Natural killer cell (primary cell): ENCODE measurements around the gene BORCS5. TPM values are rescaled to one million over a fixed set of nuclear protein-coding genes. Genes with fewer than 3 reads are reported as not detected.
A peak's percentile ranks its signal among the peaks of the same experiment; 100 is the strongest.

Experiments used
- ATAC-seq, 3 donors: fragments of 150-1000 bp in 2 of 3; fragments of 200-7000 bp in 1 of 3; cut with Tn5 transposase; 1 replicate in 1 of 3; 2 replicates in 2 of 3; pipeline ENCODE4 v1.10.0; 2021; ENCODE audit warnings: mild to moderate bottlenecking in 2 of 3, moderate library complexity in 2 of 3
- DNase-seq, 2 donors: peaks; one replicate each; pipeline versions ENCODE4 v3.0.0 to v3.0.0-alpha.2; 2013 to 2021; ENCODE audit warnings: mixed read lengths in 1 of 2
- H3K27ac ChIP-seq: one replicate; pipeline ENCODE4 v1.5.1; 2013; ENCODE audit warnings: mild to moderate bottlenecking, low read length
- H3K27me3 ChIP-seq: one replicate; pipeline ENCODE4 v1.6.1; 2013; ENCODE audit warnings: low read length; ENCODE audit not compliant: control insufficient read depth, insufficient read depth
- H3K36me3 ChIP-seq: one replicate; pipeline ENCODE4 v1.6.1; 2013; ENCODE audit warnings: low read length; ENCODE audit not compliant: control insufficient read depth, insufficient read depth
- H3K4me1 ChIP-seq: one replicate; pipeline ENCODE4 v1.6.1; 2013; ENCODE audit warnings: low read length; ENCODE audit not compliant: control insufficient read depth, insufficient read depth
- H3K4me3 ChIP-seq: one replicate; pipeline ENCODE4 v1.5.1; 2013; ENCODE audit warnings: low read length
- H3K9me3 ChIP-seq: one replicate; pipeline ENCODE4 v1.6.1; 2013; ENCODE audit warnings: low read length; ENCODE audit not compliant: control insufficient read depth, insufficient read depth
- H3K27ac Mint-ChIP-seq, 2 donors: one replicate each; pipeline ENCODE4 v1.8.0; 2022; ENCODE audit warnings: mild to moderate bottlenecking in 2 of 2, mixed read lengths in 2 of 2, moderate library complexity in 1 of 2
- H3K27me3 Mint-ChIP-seq, 2 donors: one replicate each; pipeline ENCODE4 v1.8.0; 2022; ENCODE audit warnings: low read depth in 2 of 2, mixed read lengths in 2 of 2
- H3K36me3 Mint-ChIP-seq: one replicate; pipeline ENCODE4 v1.8.0; 2022; ENCODE audit warnings: mixed read lengths
- H3K4me1 Mint-ChIP-seq, 2 donors: one replicate each; pipeline ENCODE4 v1.8.0; 2022; ENCODE audit warnings: mixed read lengths in 2 of 2
- H3K4me3 Mint-ChIP-seq: one replicate; pipeline ENCODE4 v1.8.0; 2022; ENCODE audit warnings: mild to moderate bottlenecking, moderate library complexity, mixed read lengths
- H3K9me3 Mint-ChIP-seq, 2 donors: one replicate each; pipeline ENCODE4 v1.8.0; 2022; ENCODE audit warnings: mixed read lengths in 2 of 2
- WGBS: methylation state at CpG from one replicate; pipeline ENCODE4 v1.1.7; 2013; ENCODE audit warnings: missing lambda C conversion rate; ENCODE audit not compliant: insufficient coverage; 5-methylcytosine and 5-hydroxymethylcytosine counted together
- intact Hi-C: fragments of 100-400 bp; cut with micrococcal nuclease; formaldehyde crosslinking; loops from one replicate; pipeline ENCODE4 v1.14.2; 2022
- total RNA-seq, 4 donors: library from RNA; stranded (reverse); fragments of 120-200 nt in 1 of 4; gene quantifications; one replicate each; pipeline versions ENCODE4 v1.2.3 to v1.2.4, GENCODE V29; 2013 to 2022
- TF ChIP-seq, protein P1 (sequence below): fragments of 200-600 bp; IDR thresholded peaks from one replicate; pipeline ENCODE4 v1.8.0; 2022; ENCODE audit warnings: antibody characterized with exemption

Gene BORCS5
- total RNA-seq, 3 donors from 2014 or later (not counting 1 experiment from before 2014, with no cell fraction given): 28.5 to 32.8 (median 29.2) TPM

DNA sequence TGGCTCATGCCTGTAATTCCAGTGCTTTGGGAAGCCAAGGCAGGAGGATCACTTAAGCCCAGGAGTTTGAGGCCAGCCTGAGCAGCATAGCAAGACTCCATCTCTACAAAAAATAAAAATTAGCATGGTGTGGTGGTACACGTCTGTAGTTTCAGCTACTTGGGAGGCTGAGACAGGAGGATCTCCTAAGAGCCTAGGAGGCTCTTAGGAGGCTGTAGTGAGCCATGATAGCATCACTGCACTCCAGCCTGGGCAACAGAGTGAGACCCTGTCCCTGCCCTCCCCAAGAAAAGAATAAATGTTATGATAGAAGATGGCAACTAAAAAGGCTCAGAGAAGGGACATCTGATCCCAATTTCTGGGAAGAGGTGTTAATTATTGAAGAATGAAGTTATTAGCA, 3.6 kb upstream of the BORCS5 start:
- Histone ChIP-seq H3K27ac (no peak overlapping the region), H3K36me3 (no peaks in the 10 kb centered on the region), H3K9me3 (no peaks in the 10 kb centered on the region), H3K4me1 (peaks cover 24% of the 10 kb centered on the region), H3K4me3 (no peak overlapping the region), H3K27me3 (no peaks in the 10 kb centered on the region)
- H3K4me1 Mint-ChIP-seq: peaks cover 25 to 37% of the 10 kb centered on the region in 2 donors
- 91% methylated on average over 1 of the region's 1 CpG for WGBS
- ATAC-seq: no peak
- TF ChIP-seq, protein P1, sequence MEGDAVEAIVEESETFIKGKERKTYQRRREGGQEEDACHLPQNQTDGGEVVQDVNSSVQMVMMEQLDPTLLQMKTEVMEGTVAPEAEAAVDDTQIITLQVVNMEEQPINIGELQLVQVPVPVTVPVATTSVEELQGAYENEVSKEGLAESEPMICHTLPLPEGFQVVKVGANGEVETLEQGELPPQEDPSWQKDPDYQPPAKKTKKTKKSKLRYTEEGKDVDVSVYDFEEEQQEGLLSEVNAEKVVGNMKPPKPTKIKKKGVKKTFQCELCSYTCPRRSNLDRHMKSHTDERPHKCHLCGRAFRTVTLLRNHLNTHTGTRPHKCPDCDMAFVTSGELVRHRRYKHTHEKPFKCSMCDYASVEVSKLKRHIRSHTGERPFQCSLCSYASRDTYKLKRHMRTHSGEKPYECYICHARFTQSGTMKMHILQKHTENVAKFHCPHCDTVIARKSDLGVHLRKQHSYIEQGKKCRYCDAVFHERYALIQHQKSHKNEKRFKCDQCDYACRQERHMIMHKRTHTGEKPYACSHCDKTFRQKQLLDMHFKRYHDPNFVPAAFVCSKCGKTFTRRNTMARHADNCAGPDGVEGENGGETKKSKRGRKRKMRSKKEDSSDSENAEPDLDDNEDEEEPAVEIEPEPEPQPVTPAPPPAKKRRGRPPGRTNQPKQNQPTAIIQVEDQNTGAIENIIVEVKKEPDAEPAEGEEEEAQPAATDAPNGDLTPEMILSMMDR: no peak
- H3K36me3 Mint-ChIP-seq: no peaks in the 10 kb centered on the region
- no peaks in the 10 kb centered on the region for H3K27me3 Mint-ChIP-seq
- no peak overlapping the region for H3K4me3 Mint-ChIP-seq
- DNase-seq: no peak
- no peak overlapping the region for H3K27ac Mint-ChIP-seq
- no peaks in the 10 kb centered on the region for H3K9me3 Mint-ChIP-seq
- intact Hi-C loops: loop anchor here (10.0 kb wide), 1 partner anchor 652 kb away; the partner anchor contains the start of gene HEBP1

DNA sequence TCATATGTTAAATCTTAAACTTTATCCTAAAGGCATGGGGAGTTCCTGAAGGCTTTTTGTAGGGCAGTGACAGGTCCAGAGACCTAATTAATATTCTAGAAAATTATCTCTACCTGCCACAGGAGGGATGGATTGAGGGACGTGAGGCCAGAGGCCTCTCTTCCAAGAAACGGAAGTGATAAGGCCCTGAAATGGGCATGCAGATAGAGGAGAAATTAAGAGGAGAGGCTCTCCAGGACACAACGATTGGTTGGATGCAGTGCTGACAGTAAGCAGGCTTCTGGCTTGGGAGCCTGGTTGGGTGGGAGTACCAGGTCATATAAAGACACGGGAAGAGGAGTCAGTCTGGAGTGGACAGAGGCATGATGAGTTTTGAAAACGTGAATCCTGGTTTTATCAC, 3.1 kb upstream of the BORCS5 start:
- Mint-ChIP-seq H3K9me3 (no peaks in the 10 kb centered on the region), H3K27me3 (no peaks in the 10 kb centered on the region), H3K4me1 (peaks cover 30 to 40% of the 10 kb centered on the region in 2 donors), H3K36me3 (no peaks in the 10 kb centered on the region), H3K4me3 (no peak overlapping the region), H3K27ac (no peak overlapping the region)
- TF ChIP-seq, protein P1: no peak
- ATAC-seq (no peak), DNase-seq (no peak)
- Histone ChIP-seq H3K27ac (no peak overlapping the region), H3K27me3 (no peaks in the 10 kb centered on the region), H3K9me3 (no peaks in the 10 kb centered on the region), H3K36me3 (no peaks in the 10 kb centered on the region), H3K4me1 (peaks cover 25% of the 10 kb centered on the region), H3K4me3 (no peak overlapping the region)
- intact Hi-C loops: loop anchor here (10.0 kb wide), 1 partner anchor 651 kb away; the partner anchor contains the start of gene HEBP1
- WGBS: 95% methylated on average over 4 of the region's 5 CpGs

DNA sequence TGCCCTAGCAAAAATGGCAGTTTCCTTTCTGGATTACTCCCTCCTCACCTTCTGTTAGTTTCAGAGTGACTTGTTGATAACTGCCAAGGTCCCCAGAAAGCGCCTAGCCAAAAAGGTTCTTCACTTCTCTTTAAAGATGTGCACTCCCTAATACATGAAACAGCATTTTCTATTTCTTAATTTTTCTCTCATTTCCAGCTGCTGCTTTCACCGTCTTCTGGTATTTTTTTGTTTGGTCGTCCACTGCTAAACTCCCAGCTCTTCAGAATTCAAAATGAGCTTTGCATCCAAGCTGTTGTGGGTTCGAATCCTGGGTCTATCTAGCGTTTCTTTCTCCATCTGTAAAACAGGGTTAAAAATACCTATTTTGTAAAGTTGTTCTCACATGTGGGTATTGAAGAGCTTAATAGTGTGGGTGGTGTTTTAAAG, 397 bp upstream of the BORCS5 start:
- H3K9me3 ChIP-seq: no peaks in the 10 kb centered on the region
- TF ChIP-seq, protein P1: no peak
- no peaks in the 10 kb centered on the region for H3K27me3 ChIP-seq
- no peaks in the 10 kb centered on the region for H3K36me3 Mint-ChIP-seq
- H3K27ac ChIP-seq: peak overlapping the region; percentile 97
- intact Hi-C loops: loop anchor here (2.0 to 10.0 kb wide), 6 partner anchors 28 to 648 kb away; partner anchors contain the start of genes DUSP16, GPR19 and HEBP1
- H3K4me1 Mint-ChIP-seq: peaks cover 26 to 30% of the 10 kb centered on the region in 2 donors
- ATAC-seq (no peak), DNase-seq (no peak)
- no peaks in the 10 kb centered on the region for H3K27me3 Mint-ChIP-seq
- H3K4me3 Mint-ChIP-seq: peak overlapping the region; percentile 96
- H3K36me3 ChIP-seq: no peaks in the 10 kb centered on the region
- H3K4me3 ChIP-seq: peak overlapping the region; percentile 78
- peaks cover 23% of the 10 kb centered on the region for H3K4me1 ChIP-seq
- WGBS: 37% methylated on average over 5 of the region's 5 CpGs
- H3K9me3 Mint-ChIP-seq: no peaks in the 10 kb centered on the region
- H3K27ac Mint-ChIP-seq: peak overlapping the region; percentile 92 to 97
